ENCODE data around the gene MED14. TPM values are rescaled to one million over a fixed set of nuclear protein-coding genes. Genes with fewer than 3 reads are reported as not detected.

The MED14 gene
- total RNA-seq, 1 experiment from 2014 or later = 83.3 TPM

DNA sequence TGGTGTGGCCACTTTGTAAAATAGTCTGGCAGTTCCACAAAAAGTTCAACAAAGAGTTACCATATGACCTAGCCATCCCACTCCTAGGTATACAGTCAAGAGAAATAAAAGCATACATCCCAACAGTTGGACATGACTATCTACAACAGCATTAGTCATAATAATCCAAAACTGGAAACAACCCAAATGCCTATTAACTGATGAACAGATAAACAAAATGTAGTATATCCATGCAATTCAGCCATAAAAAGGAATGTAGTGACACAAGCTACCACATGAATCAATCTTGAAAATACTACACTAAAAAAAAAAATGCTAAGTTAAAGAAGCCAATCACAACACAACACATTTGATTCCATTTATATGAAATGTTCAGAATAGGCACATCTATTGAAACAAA is 16.1 kb downstream of the MED14 start:
- ATAC-seq = no peak
- Mint-ChIP-seq H3K27ac (no peak overlapping the region), H3K4me1 (peaks cover 21% of the 10 kb centered on the region), H3K36me3 (peaks cover 59% of the 10 kb centered on the region), H3K9me3 (no peaks in the 10 kb centered on the region), H3K27me3 (ENCODE audit: low read depth) (no peaks in the 10 kb centered on the region), H3K4me3 (no peak overlapping the region)
- no peak for DNase-seq (ENCODE audit: low spot score)
- CTCF ChIA-PET = interaction anchor here (1.6 kb wide), 1 partner anchor 75 kb away, joined by 3 read pairs; no protein-coding TSS in a partner anchor
- POLR2A ChIA-PET = no interaction called here
- TF ChIP-seq, protein P1, sequence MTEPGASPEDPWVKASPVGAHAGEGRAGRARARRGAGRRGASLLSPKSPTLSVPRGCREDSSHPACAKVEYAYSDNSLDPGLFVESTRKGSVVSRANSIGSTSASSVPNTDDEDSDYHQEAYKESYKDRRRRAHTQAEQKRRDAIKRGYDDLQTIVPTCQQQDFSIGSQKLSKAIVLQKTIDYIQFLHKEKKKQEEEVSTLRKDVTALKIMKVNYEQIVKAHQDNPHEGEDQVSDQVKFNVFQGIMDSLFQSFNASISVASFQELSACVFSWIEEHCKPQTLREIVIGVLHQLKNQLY (CRISPR knock-in tag; IDR thresholded peaks at IDR 0.05) = no peak
- TF ChIP-seq ELF4 (CRISPR knock-in tag; IDR thresholded peaks at IDR 0.05; ENCODE audit: low read depth) (no peak), MYBL2 (CRISPR knock-in tag; IDR thresholded peaks at IDR 0.05) (no peak), SP1 (CRISPR knock-in tag; conservative IDR thresholded peaks at IDR 0.05) (no peak), ZNF219 (CRISPR knock-in tag; IDR thresholded peaks at IDR 0.05; ENCODE audit: borderline replicate concordance) (no peak), NR2C2 (CRISPR knock-in tag; IDR thresholded peaks at IDR 0.05) (no peak), GTF2I (CRISPR knock-in tag; conservative IDR thresholded peaks at IDR 0.05) (no peak)
- TF ChIP-seq, protein P2, sequence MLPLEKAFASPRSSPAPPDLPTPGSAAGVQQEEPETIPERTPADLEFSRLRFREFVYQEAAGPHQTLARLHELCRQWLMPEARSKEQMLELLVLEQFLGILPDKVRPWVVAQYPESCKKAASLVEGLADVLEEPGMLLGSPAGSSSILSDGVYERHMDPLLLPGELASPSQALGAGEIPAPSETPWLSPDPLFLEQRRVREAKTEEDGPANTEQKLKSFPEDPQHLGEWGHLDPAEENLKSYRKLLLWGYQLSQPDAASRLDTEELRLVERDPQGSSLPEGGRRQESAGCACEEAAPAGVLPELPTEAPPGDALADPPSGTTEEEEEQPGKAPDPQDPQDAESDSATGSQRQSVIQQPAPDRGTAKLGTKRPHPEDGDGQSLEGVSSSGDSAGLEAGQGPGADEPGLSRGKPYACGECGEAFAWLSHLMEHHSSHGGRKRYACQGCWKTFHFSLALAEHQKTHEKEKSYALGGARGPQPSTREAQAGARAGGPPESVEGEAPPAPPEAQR (CRISPR knock-in tag; IDR thresholded peaks at IDR 0.05) = no peak
- TF ChIP-seq, protein P3, sequence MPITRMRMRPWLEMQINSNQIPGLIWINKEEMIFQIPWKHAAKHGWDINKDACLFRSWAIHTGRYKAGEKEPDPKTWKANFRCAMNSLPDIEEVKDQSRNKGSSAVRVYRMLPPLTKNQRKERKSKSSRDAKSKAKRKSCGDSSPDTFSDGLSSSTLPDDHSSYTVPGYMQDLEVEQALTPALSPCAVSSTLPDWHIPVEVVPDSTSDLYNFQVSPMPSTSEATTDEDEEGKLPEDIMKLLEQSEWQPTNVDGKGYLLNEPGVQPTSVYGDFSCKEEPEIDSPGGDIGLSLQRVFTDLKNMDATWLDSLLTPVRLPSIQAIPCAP (CRISPR knock-in tag; IDR thresholded peaks at IDR 0.05) = no peak
- TF ChIP-seq, protein P4, sequence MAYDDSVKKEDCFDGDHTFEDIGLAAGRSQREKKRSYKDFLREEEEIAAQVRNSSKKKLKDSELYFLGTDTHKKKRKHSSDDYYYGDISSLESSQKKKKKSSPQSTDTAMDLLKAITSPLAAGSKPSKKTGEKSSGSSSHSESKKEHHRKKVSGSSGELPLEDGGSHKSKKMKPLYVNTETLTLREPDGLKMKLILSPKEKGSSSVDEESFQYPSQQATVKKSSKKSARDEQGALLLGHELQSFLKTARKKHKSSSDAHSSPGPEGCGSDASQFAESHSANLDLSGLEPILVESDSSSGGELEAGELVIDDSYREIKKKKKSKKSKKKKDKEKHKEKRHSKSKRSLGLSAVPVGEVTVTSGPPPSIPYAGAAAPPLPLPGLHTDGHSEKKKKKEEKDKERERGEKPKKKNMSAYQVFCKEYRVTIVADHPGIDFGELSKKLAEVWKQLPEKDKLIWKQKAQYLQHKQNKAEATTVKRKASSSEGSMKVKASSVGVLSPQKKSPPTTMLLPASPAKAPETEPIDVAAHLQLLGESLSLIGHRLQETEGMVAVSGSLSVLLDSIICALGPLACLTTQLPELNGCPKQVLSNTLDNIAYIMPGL (CRISPR knock-in tag; IDR thresholded peaks at IDR 0.05) = no peak

DNA sequence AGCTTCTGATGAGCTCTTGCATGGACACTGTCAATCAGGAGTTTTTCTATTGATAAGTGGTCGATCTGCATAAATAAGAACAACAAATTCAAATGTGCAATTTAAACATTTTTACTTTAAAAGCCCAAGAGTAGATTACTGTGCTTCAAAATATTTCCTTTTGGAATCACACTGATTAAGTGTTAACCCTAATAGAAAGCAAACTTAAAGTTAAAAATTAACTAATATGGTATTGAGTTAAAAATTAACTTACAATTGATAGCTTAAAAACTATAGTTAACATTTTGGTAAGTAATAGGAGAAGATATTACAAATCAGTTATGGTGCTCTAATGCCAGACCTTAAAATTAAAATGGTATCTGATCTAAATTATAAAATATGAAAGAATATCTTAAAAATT is 25.9 kb downstream of the MED14 start:
- CTCF ChIA-PET = no interaction called here
- Mint-ChIP-seq H3K9me3 (no peaks in the 10 kb centered on the region), H3K36me3 (peaks cover 53% of the 10 kb centered on the region), H3K27ac (no peak overlapping the region), H3K4me3 (no peak overlapping the region), H3K4me1 (no peaks in the 10 kb centered on the region), H3K27me3 (ENCODE audit: low read depth) (no peaks in the 10 kb centered on the region)
- DNase-seq (ENCODE audit: low spot score) (no peak), ATAC-seq (no peak)
- no peak for TF ChIP-seq GTF2I (CRISPR knock-in tag; conservative IDR thresholded peaks at IDR 0.05)
- TF ChIP-seq, protein P5, sequence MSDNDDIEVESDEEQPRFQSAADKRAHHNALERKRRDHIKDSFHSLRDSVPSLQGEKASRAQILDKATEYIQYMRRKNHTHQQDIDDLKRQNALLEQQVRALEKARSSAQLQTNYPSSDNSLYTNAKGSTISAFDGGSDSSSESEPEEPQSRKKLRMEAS (CRISPR knock-in tag; IDR thresholded peaks at IDR 0.05) = no peak
- no peak for TF ChIP-seq ZNF138 (CRISPR knock-in tag; conservative IDR thresholded peaks at IDR 0.05)
- TF ChIP-seq TEAD1 (CRISPR knock-in tag; IDR thresholded peaks at IDR 0.05) = no peak
- TF ChIP-seq, protein P6, sequence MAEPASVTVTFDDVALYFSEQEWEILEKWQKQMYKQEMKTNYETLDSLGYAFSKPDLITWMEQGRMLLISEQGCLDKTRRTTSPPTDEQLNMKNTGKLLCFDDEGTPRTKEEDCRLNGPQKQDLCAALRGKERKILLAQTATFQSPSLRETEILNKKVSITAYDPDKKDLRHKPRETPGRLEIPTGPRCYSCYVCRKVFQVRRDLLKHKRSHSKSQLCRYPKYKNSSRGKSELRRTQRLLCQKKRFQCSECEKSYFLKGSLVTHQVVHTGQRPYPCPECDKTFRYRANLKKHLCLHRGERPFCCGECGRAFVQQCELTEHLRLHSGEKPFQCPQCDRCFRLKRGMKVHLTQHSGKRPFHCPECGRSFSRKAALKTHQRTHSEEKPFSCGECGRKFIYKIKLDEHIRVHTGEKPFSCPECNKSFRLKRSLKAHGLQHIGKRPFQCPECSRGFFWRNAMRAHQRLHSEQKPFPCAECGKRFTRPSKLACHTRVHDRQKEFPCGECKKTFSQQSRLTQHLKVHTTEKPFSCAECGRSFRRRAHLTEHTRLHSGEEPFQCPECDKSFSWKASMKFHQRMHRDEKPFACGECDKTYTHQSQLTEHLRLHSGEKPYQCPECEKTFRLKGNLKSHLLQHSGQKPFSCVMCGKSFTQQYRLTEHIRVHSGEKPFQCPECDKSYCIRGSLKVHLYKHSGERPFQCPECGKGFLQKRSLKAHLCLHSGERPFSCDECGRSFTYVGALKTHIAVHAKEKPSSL (CRISPR knock-in tag; conservative IDR thresholded peaks at IDR 0.05) = no peak
- TF ChIP-seq, protein P4 (CRISPR knock-in tag; IDR thresholded peaks at IDR 0.05) = no peak
- TF ChIP-seq ZNF232 (CRISPR knock-in tag; IDR thresholded peaks at IDR 0.05) = no peak
- TF ChIP-seq, protein P7, sequence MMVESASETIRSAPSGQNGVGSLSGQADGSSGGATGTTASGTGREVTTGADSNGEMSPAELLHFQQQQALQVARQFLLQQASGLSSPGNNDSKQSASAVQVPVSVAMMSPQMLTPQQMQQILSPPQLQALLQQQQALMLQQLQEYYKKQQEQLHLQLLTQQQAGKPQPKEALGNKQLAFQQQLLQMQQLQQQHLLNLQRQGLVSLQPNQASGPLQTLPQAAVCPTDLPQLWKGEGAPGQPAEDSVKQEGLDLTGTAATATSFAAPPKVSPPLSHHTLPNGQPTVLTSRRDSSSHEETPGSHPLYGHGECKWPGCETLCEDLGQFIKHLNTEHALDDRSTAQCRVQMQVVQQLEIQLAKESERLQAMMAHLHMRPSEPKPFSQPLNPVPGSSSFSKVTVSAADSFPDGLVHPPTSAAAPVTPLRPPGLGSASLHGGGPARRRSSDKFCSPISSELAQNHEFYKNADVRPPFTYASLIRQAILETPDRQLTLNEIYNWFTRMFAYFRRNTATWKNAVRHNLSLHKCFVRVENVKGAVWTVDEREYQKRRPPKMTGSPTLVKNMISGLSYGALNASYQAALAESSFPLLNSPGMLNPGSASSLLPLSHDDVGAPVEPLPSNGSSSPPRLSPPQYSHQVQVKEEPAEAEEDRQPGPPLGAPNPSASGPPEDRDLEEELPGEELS (CRISPR knock-in tag; IDR thresholded peaks at IDR 0.05) = no peak
- no peak for TF ChIP-seq ZNF396 (CRISPR knock-in tag; IDR thresholded peaks at IDR 0.05; ENCODE audit: borderline replicate concordance)
- TF ChIP-seq, protein P8, sequence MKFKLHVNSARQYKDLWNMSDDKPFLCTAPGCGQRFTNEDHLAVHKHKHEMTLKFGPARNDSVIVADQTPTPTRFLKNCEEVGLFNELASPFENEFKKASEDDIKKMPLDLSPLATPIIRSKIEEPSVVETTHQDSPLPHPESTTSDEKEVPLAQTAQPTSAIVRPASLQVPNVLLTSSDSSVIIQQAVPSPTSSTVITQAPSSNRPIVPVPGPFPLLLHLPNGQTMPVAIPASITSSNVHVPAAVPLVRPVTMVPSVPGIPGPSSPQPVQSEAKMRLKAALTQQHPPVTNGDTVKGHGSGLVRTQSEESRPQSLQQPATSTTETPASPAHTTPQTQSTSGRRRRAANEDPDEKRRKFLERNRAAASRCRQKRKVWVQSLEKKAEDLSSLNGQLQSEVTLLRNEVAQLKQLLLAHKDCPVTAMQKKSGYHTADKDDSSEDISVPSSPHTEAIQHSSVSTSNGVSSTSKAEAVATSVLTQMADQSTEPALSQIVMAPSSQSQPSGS (CRISPR knock-in tag; IDR thresholded peaks at IDR 0.05; ENCODE audit: borderline replicate concordance, low read depth) = no peak
- no peak for TF ChIP-seq OVOL2 (CRISPR knock-in tag; IDR thresholded peaks at IDR 0.05; ENCODE audit: borderline replicate concordance)
- no peak for TF ChIP-seq SMAD4 (CRISPR knock-in tag; IDR thresholded peaks at IDR 0.05)
- POLR2A ChIA-PET = no interaction called here

Data from WTC11 (cell line).